Measurements from ENCODE around the gene TBC1D4. TPM values are rescaled to one million over a fixed set of nuclear protein-coding genes. Genes with fewer than 3 reads are reported as not detected.

Gene TBC1D4
- 35.2 and 40.2 TPM in 2 replicates for polyA plus RNA-seq

GRCh38 chr13:75482070-75482819 lies at the start of gene TBC1D4:
TBC1D4 (minus strand) TSS chr13:75482169; CDS start chr13:75481767, 402 bp downstream.

Other genes with a start within 250 kb of the TBC1D4 start
- 264 and 289 TPM in 2 replicates for gene COMMD6, start 55.7 kb upstream of the TBC1D4 start, polyA plus RNA-seq
- 79.2 and 90.0 TPM in 2 replicates for gene UCHL3, start 67.6 kb upstream of the TBC1D4 start, polyA plus RNA-seq
- gene LMO7, start 154.2 kb upstream of the TBC1D4 start, polyA plus RNA-seq, result 122 and 136 TPM in 2 replicates

All from Purkinje cell (primary cell).